Mucosa of descending colon (tissue), 3 donors: ENCODE results near the gene PDE2A. TPM values are rescaled to one million over a fixed set of nuclear protein-coding genes. Genes with fewer than 3 reads are reported as not detected.
A peak's percentile ranks its signal among the peaks of the same experiment; 100 is the strongest.

Source experiments
- ATAC-seq: fragments of 200-7000 bp; cut with Tn5 transposase; one replicate; pipeline ENCODE4 v1.9.1; 2020; ENCODE audit warnings: mild to moderate bottlenecking, moderate library complexity
- DNase-seq, 3 donors: peaks; one replicate each; pipeline ENCODE4 v3.0.0-alpha.2; 2020
- H3K36me3 ChIP-seq: fragments of 200-600 bp; one replicate; pipeline ENCODE4 v1.8.0; 2021; ENCODE audit warnings: low read depth, mild to moderate bottlenecking
- H3K4me1 ChIP-seq: fragments of 200-600 bp; one replicate; pipeline ENCODE4 v1.8.0; 2021; ENCODE audit warnings: low read depth, mild to moderate bottlenecking
- H3K4me3 ChIP-seq: fragments of 200-600 bp; one replicate; pipeline ENCODE4 v1.8.0; 2021; ENCODE audit warnings: mild to moderate bottlenecking
- H3K9me3 ChIP-seq: fragments of 200-600 bp; one replicate; pipeline ENCODE4 v1.8.0; 2021; ENCODE audit warnings: mild to moderate bottlenecking
- CTCF ChIP-seq: fragments of 200-600 bp; IDR thresholded peaks from one replicate; pipeline ENCODE4 v1.8.0; 2022; ENCODE audit warnings: antibody characterized with exemption, mild to moderate bottlenecking
- intact Hi-C, 2 donors: fragments of 100-400 bp; cut with DNase I in 1 of 2; cut with micrococcal nuclease in 1 of 2; formaldehyde crosslinking; loops; one replicate each; pipeline versions ENCODE4 v1.11.0 to v1.11.1; 2022; cut with DNase I, micrococcal nuclease
- total RNA-seq, 3 donors: library from RNA; stranded (reverse); fragmentation: NEBNext Ultra II Directional in 2 of 3; extraction: Animal tissue kit (Norgen Biotek cat#: 25700) in 2 of 3; gene quantifications; one replicate each; pipeline versions ENCODE4 v1.2.1 to v1.2.4, GENCODE V29; 2021 to 2023
- donor health status: DM: no; HTN: no; CAD: no; lungs with moderate emphysema.
- donor health status: DM: no; HTN: no; CAD: no.
- donor health status: DM: no; HTN: yes; CAD: no.

Gene PDE2A
- total RNA-seq, 3 donors from 2014 or later = 7.0 to 45.9 (median 9.6) TPM

DNA sequence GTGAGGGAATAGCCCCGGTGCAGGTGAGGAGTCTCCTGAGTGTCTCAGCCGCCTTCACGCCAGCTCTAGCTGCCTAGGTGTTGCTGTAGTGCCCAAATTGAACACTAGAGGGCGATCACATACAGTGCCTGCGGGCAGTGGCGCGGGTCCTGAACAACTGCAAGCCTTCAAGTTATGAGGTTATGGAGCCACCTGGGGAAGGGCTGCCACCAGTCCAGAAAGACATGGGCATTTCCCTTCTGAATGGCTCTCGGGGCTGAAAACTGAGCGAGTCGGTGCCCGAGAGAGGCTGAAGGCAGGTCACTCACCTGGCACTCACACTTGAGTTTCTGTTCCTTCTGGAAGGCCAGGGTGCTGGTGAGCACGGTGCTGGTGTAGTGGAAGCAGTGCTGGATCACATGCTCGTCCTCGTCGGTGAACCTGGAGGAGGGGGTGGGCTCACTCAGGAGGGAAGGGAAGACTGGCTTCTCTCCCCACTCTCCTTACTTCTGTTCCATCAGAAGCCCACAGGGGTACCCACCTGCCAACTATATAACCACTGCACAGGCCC, 88.4 kb downstream of the PDE2A start:
- intact Hi-C loops = loop anchor here (5.0 to 10.0 kb wide), 3 partner anchors 56 to 99 kb away; no protein-coding TSS in a partner anchor
- Histone ChIP-seq H3K4me3 (no peak overlapping the region), H3K9me3 (no peaks in the 10 kb centered on the region), H3K4me1 (peaks cover 11% of the 10 kb centered on the region), H3K36me3 (no peaks in the 10 kb centered on the region)
- DNase-seq (peak in 2 of 3 donors; percentile 65 to 82), ATAC-seq (peak; percentile 86)
- TF ChIP-seq CTCF = peak; percentile 94

- no peaks in the 10 kb centered on the region for H3K36me3 ChIP-seq
- no peak for ATAC-seq
- TF ChIP-seq CTCF = no peak
Observed at GRCh38 chr11:72584939-72585597, 89.2 kb downstream of the PDE2A start.

GRCh38 chr11:72584293-72584938, 89.8 kb downstream of the PDE2A start:
- DNase-seq = peak; percentile 47 to 81 (median 65)

More at GRCh38 chr11:72584939-72585597, 89.2 kb downstream of the PDE2A start:
- H3K4me3 ChIP-seq = no peak overlapping the region
- no peaks in the 10 kb centered on the region for H3K9me3 ChIP-seq
- H3K4me1 ChIP-seq = peaks cover 8% of the 10 kb centered on the region
- intact Hi-C loops = loop anchor here (5.0 to 10.0 kb wide), 3 partner anchors 57 to 100 kb away; no protein-coding TSS in a partner anchor
- no peak for DNase-seq

DNA sequence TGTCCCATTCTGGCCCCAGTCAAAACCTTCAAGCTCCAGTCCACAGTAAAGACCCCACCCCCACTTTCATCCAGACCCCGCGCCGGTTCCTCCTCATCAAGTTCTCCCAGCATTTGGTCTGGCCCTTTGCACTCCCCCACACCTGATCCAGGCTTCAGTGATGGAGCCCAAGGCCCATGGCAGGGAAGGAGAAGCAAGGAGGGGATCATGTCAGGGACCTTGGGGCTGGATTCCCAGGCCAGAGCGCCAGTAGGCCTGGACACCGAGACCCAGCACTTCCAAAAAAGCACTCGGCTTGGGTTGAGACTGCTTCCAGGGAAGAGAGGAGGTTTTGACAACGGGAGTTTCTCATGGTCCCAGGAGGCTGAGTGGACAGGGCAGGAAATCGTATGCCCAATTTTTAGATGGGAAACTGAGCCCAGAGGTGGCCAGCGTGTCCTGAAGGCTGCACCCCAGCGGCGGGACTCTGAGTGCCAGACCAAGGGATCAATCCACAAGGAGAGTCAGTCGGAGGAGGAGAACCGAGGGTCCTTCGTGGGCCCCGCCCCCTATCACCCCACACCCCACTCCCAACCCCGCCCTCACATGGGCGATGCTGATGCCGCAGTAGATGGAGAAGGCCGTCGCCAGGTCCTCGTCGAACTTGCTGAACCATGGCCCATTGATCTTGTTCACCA, 90.5 kb downstream of the PDE2A start:
- H3K4me1 ChIP-seq = peaks cover 4% of the 10 kb centered on the region
- intact Hi-C loops = loop anchor here in 1 of 2 donors (10.0 kb wide), 1 partner anchor 101 kb away; no protein-coding TSS in a partner anchor
- H3K4me3 ChIP-seq = no peak overlapping the region
- ATAC-seq (no peak), DNase-seq (no peak)
- no peaks in the 10 kb centered on the region for H3K36me3 ChIP-seq
- H3K9me3 ChIP-seq = no peaks in the 10 kb centered on the region
- no peak for TF ChIP-seq CTCF

More at GRCh38 chr11:72584293-72584938, 89.8 kb downstream of the PDE2A start:
- Histone ChIP-seq H3K4me3 (no peak overlapping the region), H3K36me3 (no peaks in the 10 kb centered on the region), H3K9me3 (no peaks in the 10 kb centered on the region), H3K4me1 (peaks cover 4% of the 10 kb centered on the region)
- intact Hi-C loops = loop anchor here in 1 of 2 donors (10.0 kb wide), 1 partner anchor 100 kb away; no protein-coding TSS in a partner anchor
- ATAC-seq = peak; percentile 50
- no peak for TF ChIP-seq CTCF

- ATAC-seq = no peak
- DNase-seq = no peak
- TF ChIP-seq CTCF = no peak
- Histone ChIP-seq H3K36me3 (no peaks in the 10 kb centered on the region), H3K9me3 (no peaks in the 10 kb centered on the region), H3K4me3 (no peak overlapping the region), H3K4me1 (peaks cover 4% of the 10 kb centered on the region)
- intact Hi-C loops = loop anchor here in 1 of 2 donors (10.0 kb wide), 1 partner anchor 102 kb away; no protein-coding TSS in a partner anchor
Observed at GRCh38 chr11:72583177-72583553, 91.1 kb downstream of the PDE2A start.
